Measurements from ENCODE around the gene RPS23. TPM values are rescaled to one million over a fixed set of nuclear protein-coding genes. Genes with fewer than 3 reads are reported as not detected.

RPS23 gene
- total RNA-seq, 1 experiment from 2014 or later = 1,953 TPM

DNA sequence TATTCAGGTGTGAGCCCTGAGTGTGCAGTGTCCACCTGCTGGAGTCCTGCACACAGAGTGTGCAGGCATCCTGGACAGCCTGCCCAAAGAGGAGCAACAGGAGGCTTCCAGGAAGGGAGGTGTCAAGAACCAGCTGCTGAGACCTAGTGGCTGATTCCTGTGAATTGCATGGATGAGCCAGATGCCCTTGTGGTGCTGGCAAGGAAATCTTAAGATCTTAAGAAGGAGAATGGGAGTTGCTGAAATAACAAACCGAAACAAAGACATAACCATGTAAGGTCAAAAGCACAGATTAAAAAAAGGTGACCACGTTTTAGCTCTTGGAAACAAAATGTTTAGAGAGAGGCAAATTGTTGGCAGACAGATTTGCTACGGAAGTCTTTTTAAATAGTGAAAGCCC, 29.3 kb upstream of the RPS23 start:
- Histone ChIP-seq H3K9me3 (ENCODE audit: low read depth, low read length, poor library complexity, severe bottlenecking) (no peaks in the 10 kb centered on the region), H3K27ac (ENCODE audit: low read depth, low read length, poor library complexity, severe bottlenecking) (no peak overlapping the region), H3K36me3 (ENCODE audit: insufficient read depth, low read length, poor library complexity, severe bottlenecking) (no peaks in the 10 kb centered on the region), H3K4me3 (ENCODE audit: low read depth, low read length, poor library complexity, severe bottlenecking) (no peak overlapping the region), H3K27me3 (replicated peaks; ENCODE audit: insufficient read depth, low read depth, low read length, poor library complexity) (no peaks in the 10 kb centered on the region), H3K4me1 (ENCODE audit: insufficient read depth, low read length, poor library complexity, severe bottlenecking) (peaks cover under 1% of the 10 kb centered on the region)
- no TSS peak for BruUV-seq (replicated peaks)
- CTCF ChIA-PET = no interaction called here
- TF ChIP-seq CTCF (conservative IDR thresholded peaks at IDR 0.05; ENCODE audit: low read depth, low read length) = no peak
- no peak for TF ChIP-seq EZH2 (IDR thresholded peaks at IDR 0.05; ENCODE audit: borderline replicate concordance, low read depth, low read length, poor library complexity, severe bottlenecking)
- no peak for DNase-seq (ENCODE audit: low spot score)
- intact Hi-C loops (cut with micrococcal nuclease; ENCODE audit: unreplicated experiment) = no loop called here
- POLR2A ChIA-PET (ENCODE audit: low non-redundant PET) = no interaction called here

DNA sequence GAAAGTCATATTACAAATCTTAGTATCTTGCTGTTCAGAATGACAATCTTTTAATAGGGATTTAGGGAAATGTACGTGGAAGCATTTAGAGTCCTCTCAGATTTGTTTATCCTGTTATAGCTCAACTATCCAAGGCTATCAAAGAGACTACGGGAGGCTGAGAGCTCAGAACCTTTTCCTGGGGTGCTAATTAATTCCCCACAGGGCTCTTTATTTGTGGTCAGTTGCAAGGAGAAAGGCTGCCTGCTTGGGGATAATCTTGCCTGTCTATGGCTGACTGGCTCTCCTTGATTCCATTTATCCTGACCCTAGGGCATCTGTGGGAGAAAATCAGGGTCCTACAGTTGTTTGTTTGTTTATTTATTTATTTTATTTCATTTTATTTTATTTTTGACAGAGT, 28.0 kb upstream of the RPS23 start:
- no peaks in the 10 kb centered on the region for H3K27me3 ChIP-seq (replicated peaks; ENCODE audit: insufficient read depth, low read depth, low read length, poor library complexity)
- no peak for DNase-seq (ENCODE audit: low spot score)
- TF ChIP-seq EZH2 (IDR thresholded peaks at IDR 0.05; ENCODE audit: borderline replicate concordance, low read depth, low read length, poor library complexity, severe bottlenecking) = no peak
- TF ChIP-seq CTCF (conservative IDR thresholded peaks at IDR 0.05; ENCODE audit: low read depth, low read length) = no peak
- H3K9me3 ChIP-seq (ENCODE audit: low read depth, low read length, poor library complexity, severe bottlenecking) = no peaks in the 10 kb centered on the region
- intact Hi-C loops (cut with micrococcal nuclease; ENCODE audit: unreplicated experiment) = no loop called here
- no peaks in the 10 kb centered on the region for H3K4me1 ChIP-seq (ENCODE audit: insufficient read depth, low read length, poor library complexity, severe bottlenecking)
- ChIA-PET POLR2A (ENCODE audit: low non-redundant PET) (no interaction called here), CTCF (no interaction called here)
- H3K36me3 ChIP-seq (ENCODE audit: insufficient read depth, low read length, poor library complexity, severe bottlenecking) = no peaks in the 10 kb centered on the region
- no peak overlapping the region for H3K27ac ChIP-seq (ENCODE audit: low read depth, low read length, poor library complexity, severe bottlenecking)
- no TSS peak for BruUV-seq (replicated peaks)
- no peak overlapping the region for H3K4me3 ChIP-seq (ENCODE audit: low read depth, low read length, poor library complexity, severe bottlenecking)

DNA sequence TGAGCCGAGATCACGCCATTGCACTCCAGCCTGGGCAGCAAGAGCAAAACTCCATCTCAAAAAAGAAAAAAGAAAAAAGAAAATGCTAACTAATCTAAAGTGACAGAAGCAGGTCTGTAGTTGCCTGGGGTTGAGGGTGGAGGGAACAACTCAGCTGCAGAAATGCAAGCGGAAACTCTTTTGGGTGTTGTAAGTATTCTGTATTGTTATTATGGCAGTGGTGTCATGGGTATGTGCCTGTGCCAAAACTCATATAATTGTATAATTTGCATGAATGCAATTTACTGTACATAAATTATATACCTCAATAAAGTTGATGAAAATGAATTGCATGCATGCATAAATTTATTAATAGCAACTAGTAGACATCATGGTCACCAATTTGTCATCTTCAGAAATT, 23.0 kb upstream of the RPS23 start:
- CTCF ChIA-PET = no interaction called here
- POLR2A ChIA-PET (ENCODE audit: low non-redundant PET) = no interaction called here

More for the DNA sequence above, 23.0 kb upstream of the RPS23 start:
- Histone ChIP-seq H3K4me1 (ENCODE audit: insufficient read depth, low read length, poor library complexity, severe bottlenecking) (peaks cover 4% of the 10 kb centered on the region), H3K9me3 (ENCODE audit: low read depth, low read length, poor library complexity, severe bottlenecking) (no peaks in the 10 kb centered on the region), H3K27me3 (replicated peaks; ENCODE audit: insufficient read depth, low read depth, low read length, poor library complexity) (no peaks in the 10 kb centered on the region), H3K27ac (ENCODE audit: low read depth, low read length, poor library complexity, severe bottlenecking) (no peak overlapping the region), H3K36me3 (ENCODE audit: insufficient read depth, low read length, poor library complexity, severe bottlenecking) (no peaks in the 10 kb centered on the region), H3K4me3 (ENCODE audit: low read depth, low read length, poor library complexity, severe bottlenecking) (no peak overlapping the region)
- no peak for TF ChIP-seq CTCF (conservative IDR thresholded peaks at IDR 0.05; ENCODE audit: low read depth, low read length)
- no peak for TF ChIP-seq EZH2 (IDR thresholded peaks at IDR 0.05; ENCODE audit: borderline replicate concordance, low read depth, low read length, poor library complexity, severe bottlenecking)
- DNase-seq (ENCODE audit: low spot score) = no peak
- intact Hi-C loops (cut with micrococcal nuclease; ENCODE audit: unreplicated experiment) = no loop called here
- BruUV-seq (replicated peaks) = no TSS peak

Data from A673 (cell line).